Globus pallidus (tissue), 1 donor: ENCODE data around the gene BHLHA15.

Experiments
- DNase-seq: peaks from one replicate; pipeline ENCODE4 v3.0.0-alpha.2; 2015; ENCODE audit warnings: low spot score

The BHLHA15 gene

GRCh38 chr7:98211221-98211675, at the start of gene BHLHA15:
Gene BHLHA15, plus strand, starts transcription at chr7:98211439. Its CDS starts 871 bp downstream, at chr7:98212310.
- no peak for DNase-seq

- no peak for DNase-seq
Measured at GRCh38 chr7:98162758-98163157, 48.5 kb upstream of the BHLHA15 start.

GRCh38 chr7:98163269-98163668, 48.0 kb upstream of the BHLHA15 start:
- no peak for DNase-seq

GRCh38 chr7:98163704-98164494, 47.3 kb upstream of the BHLHA15 start:
- DNase-seq = no peak

GRCh38 chr7:98165827-98166667, 45.2 kb upstream of the BHLHA15 start:
- no peak for DNase-seq

- DNase-seq = no peak
Measured at GRCh38 chr7:98166668-98166970, 44.6 kb upstream of the BHLHA15 start.

- DNase-seq = no peak
Measured at GRCh38 chr7:98167653-98168052, 43.6 kb upstream of the BHLHA15 start.

- peak; percentile 49 for DNase-seq
Measured at GRCh38 chr7:98168181-98168903, 42.9 kb upstream of the BHLHA15 start.

GRCh38 chr7:98168904-98169621, 42.2 kb upstream of the BHLHA15 start:
- DNase-seq = no peak

GRCh38 chr7:98170966-98171365, 40.3 kb upstream of the BHLHA15 start:
- no peak for DNase-seq

- no peak for DNase-seq
Measured at GRCh38 chr7:98171449-98171848, 39.8 kb upstream of the BHLHA15 start.

GRCh38 chr7:98174334-98175259, 36.6 kb upstream of the BHLHA15 start:
- no peak for DNase-seq

GRCh38 chr7:98175260-98175940, 35.8 kb upstream of the BHLHA15 start:
- no peak for DNase-seq

- no peak for DNase-seq
Measured at GRCh38 chr7:98177553-98177952, 33.7 kb upstream of the BHLHA15 start.

GRCh38 chr7:98178321-98178720, 32.9 kb upstream of the BHLHA15 start:
- DNase-seq = peak; percentile 76

- DNase-seq = no peak
Measured at GRCh38 chr7:98178762-98179490, 32.3 kb upstream of the BHLHA15 start.

GRCh38 chr7:98180751-98181150, 30.5 kb upstream of the BHLHA15 start:
- no peak for DNase-seq

GRCh38 chr7:98185101-98185500, 26.1 kb upstream of the BHLHA15 start:
- DNase-seq = no peak

- no peak for DNase-seq
Measured at GRCh38 chr7:98186452-98187137, 24.6 kb upstream of the BHLHA15 start.
